Medulla oblongata (tissue), 1 donor: ENCODE measurements around the gene RBM44.
"Not testable (repeated sequence)": the region's sequence is repeated elsewhere in the genome, so short reads cannot be mapped to it uniquely, and the experiment has no call there.

Experiments
- DNase-seq: peaks from one replicate; pipeline ENCODE4 v3.0.0-alpha.2; 2015; ENCODE audit errors: extremely low spot score

The RBM44 gene

DNA sequence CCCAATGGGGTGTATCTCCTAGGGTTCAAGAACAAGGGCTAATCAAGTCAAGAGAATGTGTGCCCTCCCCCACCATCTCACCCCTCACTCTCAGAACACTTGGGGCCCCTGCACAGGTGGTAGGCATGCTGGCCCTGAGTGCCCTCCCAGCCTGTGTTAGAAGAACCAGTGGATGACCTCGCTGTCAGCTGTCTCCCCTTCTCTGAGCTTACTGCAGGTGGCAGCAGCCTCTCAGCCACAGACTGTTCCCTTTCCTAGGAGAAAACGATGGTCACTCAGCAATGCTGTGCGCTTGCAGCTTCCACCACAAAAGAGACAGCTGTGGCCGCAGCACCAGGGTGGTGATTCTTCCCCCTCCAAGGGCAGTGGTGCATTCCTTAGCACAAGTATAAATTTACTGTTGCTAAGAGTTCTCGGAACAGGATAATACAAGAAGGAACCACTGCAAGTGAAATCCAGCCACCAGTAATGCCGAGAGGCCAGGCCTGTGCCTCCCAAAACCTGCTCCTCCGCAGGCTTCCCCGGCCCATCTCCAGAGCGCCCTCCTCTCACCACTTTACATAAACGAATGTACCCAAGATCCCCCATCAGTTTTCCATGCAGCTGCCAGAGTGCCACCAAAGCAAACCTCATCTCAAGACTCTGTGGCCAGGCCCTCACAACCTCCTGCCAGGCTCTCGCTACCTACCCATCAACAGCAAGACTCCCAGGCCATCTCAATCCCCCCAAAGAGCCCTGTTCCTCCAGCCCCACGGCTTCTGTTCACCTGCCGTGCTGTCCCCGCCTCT, 59.9 kb downstream of the RBM44 start:
- peak; percentile 93 for DNase-seq

DNA sequence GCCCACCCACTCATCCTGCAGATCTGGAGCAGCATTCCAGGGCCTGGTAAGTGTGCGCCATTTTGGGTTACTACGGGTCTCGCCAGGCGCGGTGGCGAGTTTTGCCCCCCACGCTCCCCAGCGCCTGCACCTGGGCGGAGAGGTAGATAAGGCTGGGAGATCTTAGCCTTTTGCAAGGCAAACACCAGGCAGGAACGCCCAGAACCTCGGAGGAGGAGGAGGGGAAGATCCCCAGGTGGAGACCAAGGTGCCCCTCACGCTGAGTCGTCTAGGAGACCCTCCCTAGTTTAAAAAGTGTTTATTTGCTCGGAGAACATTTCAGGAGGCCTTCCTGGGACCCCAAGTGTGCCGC, 60.5 kb downstream of the RBM44 start:
- DNase-seq = no peak

DNA sequence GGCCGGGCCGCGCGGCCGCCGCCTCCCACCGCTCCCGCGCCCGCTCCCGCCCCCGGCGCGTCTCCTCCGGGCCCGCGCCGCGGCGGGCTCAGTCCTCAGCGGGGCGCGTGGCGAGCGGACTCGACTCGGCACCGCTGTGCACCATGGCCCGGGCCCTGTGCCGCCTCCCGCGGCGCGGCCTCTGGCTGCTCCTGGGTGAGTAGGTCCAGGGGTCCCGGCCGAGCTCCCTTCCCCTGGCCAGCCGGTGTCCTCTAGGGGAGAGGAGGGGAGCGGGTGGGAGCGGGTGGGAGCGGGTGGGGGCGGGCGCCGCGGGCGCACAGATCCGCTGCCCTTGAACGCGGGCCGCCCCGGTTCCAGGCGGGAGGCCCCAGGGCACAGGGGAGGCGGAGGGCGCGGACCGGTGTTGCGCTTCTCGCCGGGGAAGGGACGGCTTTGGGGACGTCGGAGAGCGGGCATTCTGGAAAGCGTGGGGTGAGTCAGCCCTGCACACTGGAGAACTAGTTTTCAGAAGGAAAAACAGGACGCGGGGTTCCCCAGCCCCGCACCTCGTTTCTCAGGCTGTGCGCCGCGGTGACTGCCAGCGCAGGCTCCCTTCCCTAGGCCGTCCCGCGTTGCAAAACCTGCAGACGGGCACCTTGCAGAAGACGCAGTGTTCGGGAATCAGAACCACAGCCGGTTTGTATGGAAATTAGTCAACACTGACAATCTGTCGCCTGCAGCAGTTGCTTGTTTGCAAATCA, 61.1 kb downstream of the RBM44 start, which contains the start of gene RAMP1:
RAMP1 (plus strand) TSS at position 91 of the 740 bp plus-strand sequence; CDS start at position 144, 53 bp downstream.
- DNase-seq = peak; percentile 26

DNA sequence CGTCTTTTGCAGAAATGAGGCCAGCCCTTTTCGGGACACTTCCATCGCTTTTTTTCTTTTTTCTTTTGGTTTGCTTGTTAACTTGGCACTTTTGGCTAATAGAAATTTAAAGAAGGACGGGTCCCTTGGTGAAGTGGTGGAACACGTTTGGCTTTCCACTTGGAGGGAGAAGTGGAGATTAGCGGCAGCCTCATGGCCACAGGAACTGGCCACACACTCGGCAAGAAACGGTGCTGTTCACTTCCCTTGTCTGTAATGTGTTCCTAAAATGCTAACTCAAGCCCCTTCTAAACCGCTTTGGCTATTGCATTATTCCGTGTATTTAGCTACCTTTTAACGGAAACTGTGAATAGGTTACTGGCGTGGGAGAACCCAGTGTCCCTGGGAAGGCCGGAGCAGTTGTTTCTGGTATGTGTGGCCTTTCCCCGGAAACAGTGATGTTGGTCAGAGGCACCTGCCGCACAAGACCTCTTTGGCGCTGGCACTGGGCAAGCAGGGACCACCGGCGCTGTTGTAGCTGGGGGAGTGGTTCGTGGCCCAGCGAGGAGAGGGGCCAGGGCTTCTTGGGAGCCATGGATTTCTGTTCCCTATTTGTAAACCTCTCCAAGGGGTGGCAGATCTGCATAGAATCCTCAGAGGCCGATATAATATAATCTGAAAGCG, 61.8 kb downstream of the RBM44 start:
- DNase-seq = peak; percentile 57

DNA sequence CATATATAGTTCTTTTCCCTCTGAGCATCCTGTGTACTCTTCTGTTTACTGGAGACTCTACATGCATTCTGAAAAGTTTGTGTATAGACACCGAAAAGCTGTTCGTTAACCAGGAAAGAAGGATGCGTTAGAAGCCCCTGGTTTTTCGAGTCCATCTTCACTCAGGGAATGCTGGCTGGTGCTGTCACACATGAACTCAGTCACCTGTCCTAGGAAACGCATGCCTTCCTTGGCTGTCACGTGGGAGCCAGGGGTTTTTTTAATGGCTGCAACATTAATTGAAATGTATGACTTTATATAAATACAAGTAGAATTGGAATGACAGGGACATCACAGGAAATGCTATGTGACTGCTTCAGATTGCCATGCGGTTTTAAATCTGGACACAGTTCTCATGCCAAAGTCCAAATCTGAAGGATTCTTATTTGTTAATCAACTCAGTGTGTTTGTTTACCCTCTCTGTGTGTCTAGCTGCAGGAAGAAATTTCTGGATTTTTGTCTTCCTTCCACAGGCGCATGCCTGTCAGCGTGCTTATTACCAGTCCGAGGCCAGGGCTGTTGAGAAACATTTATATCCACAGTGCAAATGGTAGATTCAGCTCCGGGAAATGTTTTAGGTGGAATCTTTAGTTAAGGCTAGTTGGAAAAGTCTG, 63.4 kb downstream of the RBM44 start:
- no peak for DNase-seq

DNA sequence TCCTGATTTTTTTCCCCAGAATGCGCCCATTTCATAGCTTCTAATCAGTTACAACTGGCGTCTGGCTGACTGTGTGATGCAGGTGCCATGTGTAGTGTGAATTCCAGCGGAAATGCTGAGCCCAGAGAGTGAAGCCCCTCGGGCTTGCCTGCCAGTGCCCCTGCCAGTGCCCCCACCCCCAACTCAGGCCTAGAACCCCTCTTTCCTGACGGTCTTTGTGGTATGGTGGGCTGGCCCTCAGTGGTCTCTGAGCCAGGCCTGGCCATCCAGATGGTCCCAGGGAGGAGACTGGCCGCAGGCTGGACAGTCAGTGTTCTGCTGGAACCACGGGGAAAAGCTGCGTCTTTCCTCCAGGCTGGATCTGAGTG, 63.9 kb downstream of the RBM44 start:
- no peak for DNase-seq

DNA sequence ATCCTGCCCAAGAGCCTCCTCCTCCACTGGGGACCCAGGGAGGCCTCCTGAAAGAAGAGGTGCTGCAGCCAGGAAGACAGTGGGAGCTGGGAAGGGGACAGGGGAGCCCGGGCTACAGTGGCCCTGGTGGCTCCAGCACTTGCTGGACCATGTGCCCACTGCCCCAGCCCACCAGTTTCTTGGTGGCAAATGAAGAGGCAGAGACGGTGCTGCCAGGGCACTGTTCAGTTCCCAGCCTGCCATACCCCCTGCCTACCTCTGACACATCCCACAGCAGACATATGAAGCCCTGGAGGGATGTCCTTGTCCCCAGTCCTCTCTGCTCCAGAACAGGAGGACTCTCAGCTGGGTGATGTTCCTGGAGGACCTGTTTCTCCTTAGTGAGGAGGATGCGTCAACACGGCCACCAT, 64.5 kb downstream of the RBM44 start:
- DNase-seq = no peak

DNA sequence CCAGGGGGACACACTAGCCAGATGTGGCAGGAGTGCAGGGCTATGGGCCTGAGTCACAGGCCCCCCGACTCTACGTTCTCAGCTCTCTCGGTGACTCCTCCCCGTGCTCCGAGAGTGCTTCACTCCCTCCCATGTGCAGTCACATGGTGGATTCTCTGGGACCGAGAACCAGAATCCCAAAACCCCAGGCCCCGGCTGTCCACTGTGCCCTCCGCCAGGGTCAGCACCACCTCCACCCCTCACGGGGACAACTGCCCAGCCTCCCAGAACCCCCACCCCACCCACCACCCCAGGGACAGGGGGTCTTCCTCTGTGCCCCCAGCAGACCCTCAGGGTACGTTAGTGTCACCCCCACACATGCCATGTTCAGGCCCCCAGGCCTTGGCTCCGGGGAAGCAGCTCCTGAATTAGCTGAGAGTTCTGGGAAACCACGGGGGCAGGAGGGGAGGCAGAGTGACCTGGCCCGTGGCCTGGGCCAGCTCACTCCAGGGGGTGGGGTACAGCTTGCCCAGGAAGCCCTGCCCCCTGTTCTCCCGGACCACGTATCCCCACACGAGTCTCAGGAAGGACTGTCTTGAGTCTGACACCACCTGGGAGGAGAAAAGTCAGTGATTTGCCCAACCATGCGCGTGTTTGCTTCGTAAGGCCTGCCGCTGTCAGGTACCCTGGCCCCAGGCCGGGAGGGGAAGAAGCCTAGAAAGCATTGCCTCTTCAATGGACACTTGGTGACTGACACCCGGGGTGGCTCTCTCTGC, 65.3 kb downstream of the RBM44 start:
- DNase-seq = no peak

DNA sequence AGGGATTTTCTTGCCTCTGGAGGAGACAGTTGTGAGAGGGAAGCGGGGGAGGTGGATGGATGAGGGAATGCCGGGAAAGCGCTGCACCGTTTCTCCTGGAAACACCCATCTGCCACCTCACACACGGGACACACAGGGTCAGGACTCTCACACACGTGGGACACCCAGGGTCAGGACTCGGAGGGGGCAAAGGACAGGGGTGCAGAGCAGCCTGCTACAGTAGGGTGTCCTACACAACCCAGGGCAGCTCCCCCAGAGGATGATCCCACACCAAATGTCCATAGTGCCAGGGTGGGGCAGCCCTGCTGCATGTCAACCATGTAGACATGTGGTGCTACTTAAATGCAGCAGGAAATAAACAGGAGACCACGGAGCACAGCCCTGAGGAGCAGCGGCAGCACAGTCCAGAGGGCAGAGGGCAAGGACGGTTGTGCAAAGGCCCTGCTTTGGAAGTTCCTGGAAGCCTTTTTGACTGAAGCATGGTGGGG, 65.9 kb downstream of the RBM44 start:
- no peak for DNase-seq

DNA sequence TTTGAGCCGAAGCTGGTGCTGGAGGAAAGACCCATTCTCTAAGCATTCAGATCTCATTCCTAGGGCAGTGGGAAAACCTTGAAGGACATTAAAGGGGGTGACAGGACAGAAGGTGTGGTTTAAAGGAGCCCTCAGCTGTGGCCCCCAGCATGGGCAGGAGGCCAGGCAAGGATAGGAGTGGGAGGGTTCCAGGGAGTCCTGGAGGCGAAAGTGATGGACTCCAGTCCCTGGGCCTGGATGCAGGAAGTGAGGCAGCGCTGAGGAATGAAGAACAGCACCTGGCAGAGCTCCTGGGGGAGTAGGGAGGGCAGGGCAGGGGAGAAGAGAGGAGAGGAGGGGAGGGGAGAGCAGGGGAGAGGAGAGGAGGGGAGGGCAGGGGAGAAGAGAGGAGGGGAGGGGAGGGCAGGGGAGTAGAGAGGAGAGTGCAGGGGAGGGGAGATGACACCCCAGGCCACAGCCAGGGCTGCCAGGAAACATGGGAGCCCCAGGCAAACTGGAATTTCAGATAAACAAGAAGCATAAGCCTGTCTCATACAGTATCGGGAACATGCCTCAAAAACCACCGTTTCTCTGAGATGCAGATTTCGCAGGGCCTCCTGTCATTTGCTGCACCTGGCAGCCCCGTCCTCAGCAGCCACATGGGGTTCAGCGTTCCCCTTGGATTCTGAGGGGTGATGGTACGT, 66.5 kb downstream of the RBM44 start:
- DNase-seq = no peak

DNA sequence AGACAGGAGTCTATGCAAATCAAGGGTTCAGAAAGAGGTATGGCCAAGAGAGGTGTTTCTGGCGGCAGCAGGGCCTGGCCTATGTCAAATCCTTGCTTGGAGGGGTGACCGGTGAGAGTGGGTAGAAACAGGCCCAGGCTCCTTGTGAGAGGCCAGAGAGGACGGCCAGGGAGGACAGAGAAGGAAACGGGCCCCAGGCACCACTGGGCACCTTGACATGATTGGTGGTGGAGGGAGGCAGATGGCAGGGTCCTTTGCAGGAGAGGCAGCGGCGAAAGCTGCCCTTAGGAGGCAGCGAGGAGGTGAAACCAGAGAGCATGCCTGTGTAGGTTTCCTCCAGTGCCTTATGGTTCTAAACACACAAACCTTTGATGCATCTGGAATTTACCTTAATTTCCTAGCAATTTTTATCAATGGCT, 67.1 kb downstream of the RBM44 start:
- DNase-seq = no peak

DNA sequence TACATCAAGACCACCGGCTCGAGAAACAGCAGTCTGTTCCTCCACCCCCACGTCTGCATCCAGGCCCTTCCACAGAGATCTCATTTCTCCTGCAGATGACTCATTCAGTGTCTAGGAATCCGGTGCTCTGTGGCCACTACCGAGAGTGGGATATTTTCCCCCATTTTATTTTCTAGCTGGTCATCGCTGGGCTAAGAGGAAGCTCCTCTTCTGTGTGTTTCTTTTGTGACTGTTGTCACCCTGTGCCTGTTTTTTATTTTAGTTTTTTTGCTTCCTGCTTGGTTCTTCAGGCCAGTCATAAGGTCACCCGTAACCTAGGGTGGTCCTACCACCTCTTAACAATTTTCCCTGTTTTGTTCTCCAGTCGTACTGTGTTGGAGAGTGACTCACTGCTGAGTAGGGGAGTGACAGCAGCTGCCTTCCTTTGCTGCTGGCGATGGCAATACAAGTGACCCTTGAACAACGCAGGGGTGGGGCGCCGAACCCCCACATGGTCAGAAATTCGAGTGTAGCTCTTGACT, 67.6 kb downstream of the RBM44 start:
- no peak for DNase-seq

DNA sequence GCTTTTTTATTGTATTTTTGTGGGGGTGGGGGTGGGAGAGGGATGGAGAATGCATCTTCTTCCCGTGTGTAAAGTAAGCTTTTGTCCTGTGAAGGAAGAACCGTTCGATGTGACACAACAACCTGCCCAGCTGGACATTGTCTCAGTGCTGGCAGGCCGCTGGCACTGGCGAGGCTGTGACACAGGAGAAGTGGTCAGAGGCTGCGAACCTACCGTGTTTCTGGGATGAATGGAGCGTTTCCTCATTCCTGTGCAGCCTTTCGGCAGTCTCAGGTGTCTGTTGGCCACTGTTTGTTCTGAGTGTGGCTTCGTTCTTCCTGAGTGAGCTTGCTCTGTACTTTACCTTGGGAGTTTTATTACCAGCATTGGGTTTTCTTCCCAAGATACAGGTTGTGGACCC, 68.9 kb downstream of the RBM44 start:
- no peak for DNase-seq

DNA sequence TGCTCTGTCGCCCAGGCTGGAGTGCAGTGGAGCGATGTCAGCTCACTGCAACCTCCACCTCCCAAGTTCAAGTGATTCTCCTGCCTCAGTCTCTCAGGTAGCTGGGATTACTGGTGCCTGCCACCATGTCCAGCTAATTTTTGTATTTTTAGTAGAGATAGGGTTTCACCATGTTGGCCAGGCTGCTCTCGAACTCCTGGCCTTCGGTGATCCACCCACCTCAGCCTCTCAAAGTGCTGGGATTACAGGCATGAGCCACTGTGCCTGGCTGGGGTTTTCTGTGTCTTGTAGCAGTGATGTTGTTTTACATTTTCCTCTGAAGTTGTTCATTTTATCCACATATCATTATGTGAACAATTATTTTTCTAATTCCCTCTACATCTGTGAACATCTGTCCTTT, 69.5 kb downstream of the RBM44 start:
- not testable (repeated sequence) for DNase-seq

DNA sequence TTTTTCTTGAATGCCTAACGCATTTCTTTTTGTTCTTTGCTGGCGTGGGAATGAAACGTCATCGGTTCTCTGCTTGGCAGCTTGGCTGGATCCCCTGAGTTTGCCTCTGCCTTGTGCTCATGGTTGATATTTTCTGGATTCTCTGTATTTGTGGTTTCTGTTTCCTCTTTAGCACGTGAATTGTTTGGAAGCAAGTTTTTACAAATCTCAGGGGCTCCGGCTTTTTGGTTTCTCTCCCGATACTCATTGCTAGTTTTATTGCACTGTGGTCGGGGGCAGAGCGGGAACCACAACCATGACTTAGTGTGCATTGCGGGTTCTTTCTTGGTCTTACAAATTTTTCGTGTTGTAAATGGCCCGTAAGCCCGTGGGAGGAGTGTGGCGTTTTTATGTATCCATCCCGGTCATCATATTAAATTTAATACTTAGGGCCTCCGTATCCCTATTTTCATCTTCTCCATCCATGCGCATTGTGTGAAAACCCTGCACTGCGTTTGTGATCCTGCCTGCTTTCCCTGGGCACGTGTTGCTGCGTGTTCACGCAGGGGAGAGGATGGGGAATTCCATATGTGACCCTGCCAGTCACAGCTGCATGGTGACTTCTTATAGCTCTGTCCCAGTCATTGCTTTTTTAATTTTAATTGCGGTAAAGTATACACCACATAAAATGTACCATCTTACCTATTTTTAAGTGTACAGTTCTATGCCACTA, 70.2 kb downstream of the RBM44 start:
- DNase-seq = peak; percentile 53

DNA sequence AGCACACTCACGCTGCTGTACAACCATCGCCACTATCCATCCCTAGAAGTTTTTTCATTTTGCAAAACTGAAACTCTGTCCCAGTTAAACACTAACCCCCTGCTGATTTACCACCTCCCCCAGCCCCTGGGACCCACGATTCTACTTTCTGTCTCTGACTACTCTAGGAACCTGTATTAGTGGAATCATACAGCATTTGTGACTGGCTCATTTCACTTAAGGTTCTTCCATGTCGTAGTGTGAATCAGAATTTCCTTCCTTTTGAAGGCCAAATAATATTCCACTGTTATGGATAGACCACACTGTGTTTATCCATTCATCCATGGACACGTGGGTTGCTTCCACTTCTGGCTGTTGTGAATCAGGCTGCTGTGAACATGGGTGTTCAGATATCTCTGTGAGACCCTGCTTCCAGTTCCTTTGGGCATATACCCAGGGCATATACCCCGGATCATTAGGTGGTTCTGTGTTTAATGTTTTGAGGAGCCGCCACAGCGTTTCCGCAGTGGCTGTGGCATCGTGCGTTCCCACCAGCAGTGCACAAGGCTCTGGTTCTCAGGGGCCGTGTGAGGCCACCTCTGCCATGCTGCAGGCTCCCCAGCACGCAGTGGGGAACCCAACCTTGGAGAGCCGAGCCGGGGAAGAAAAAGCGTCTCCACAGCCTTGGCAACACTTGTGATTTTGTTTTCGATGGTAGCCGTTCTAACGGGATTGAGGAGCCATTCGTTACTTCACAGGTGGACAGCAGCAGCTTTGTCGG, 70.9 kb downstream of the RBM44 start:
- DNase-seq = no peak

DNA sequence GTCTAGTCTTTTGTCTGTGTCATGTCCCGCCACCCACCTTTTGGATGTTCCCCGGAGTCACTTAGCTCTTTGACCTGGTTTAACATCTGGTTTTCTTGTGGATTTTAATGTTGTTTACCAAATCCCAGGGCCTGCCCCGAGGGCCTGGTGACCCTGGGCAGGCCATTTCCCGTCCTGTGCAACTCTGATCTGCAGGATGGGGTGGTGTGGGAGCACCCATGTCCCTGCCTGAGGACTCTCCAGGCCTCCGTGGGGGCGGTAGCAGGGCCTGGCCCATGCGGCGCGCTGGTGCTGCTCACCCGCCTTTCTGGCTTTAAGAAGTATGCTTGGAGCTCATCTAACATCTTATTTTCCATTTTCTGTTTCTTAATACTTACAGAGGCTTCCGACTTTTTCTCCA, 71.5 kb downstream of the RBM44 start:
- DNase-seq = no peak

DNA sequence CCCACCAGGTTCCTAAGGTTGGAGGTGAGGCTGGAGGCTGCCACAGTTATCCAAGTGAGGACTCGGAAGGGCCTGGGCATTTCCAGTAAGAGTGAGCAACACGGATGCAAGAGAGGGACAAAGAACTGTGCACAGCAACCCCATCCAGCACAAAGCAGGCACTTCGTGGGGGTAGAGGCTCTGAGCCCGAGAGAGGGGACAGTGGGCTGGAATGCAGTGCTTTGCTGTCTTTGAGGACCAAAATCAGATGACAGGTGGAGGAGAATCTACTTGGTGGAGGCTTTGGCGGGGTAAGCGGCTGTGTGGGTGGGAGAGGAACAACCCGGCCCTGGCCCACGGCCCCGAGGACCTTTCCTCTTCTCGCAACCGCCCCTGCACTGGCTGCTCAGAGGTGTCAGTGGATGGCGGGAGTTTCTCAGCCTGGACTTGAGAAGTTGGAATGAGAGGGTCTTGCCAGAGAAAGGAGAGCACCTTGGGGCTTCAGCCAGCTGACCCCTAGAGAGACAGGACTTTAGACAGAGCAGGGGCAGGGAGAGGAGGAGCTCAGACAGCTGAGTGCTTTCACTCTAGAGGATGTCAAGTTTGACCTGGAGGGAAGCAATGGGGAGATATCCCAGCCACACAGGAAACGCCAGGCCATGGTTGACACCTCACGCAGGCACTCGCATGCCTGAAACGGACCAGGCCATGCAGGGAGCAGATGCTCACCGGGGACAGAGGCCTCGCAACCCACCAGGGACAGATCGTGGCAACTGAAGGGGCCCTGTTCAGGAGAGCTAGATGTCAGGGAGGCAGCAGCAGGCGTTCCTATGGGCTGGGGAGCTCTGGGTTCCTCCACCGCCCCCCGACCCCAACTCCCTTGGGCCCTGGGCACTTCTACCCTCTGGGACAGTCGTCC, 72.4 kb downstream of the RBM44 start:
- DNase-seq = no peak
